ENCODE measurements around the gene TNFAIP3.
"Not testable (repeated sequence)": the region's sequence is repeated elsewhere in the genome, so short reads cannot be mapped to it uniquely, and the experiment has no call there.

Gene TNFAIP3

GRCh38 chr6:137866914-137867684 is at the start of gene TNFAIP3:
TNFAIP3 (plus strand) TSS chr6:137867259; CDS start chr6:137871228, 3,969 bp downstream.
- DNase-seq (ENCODE audit: low spot score) = peak; percentile 97

GRCh38 chr6:137818440-137818839 is 48.6 kb upstream of the TNFAIP3 start:
- DNase-seq (ENCODE audit: low spot score) = no peak

GRCh38 chr6:137819740-137820139 is 47.3 kb upstream of the TNFAIP3 start:
- DNase-seq (ENCODE audit: low spot score) = no peak

- DNase-seq (ENCODE audit: low spot score) = no peak
These were observed 46.6 kb upstream of the TNFAIP3 start for GRCh38 chr6:137820425-137820824.

- DNase-seq (ENCODE audit: low spot score) = no peak
These were observed 46.1 kb upstream of the TNFAIP3 start for GRCh38 chr6:137820952-137821351.

- DNase-seq (ENCODE audit: low spot score) = no peak
These were observed 45.6 kb upstream of the TNFAIP3 start for GRCh38 chr6:137821491-137821890.

- DNase-seq (ENCODE audit: low spot score) = peak; percentile 69
These were observed 43.1 kb upstream of the TNFAIP3 start for GRCh38 chr6:137823826-137824555.

- DNase-seq (ENCODE audit: low spot score) = no peak
These were observed 42.5 kb upstream of the TNFAIP3 start for GRCh38 chr6:137824556-137824879.

GRCh38 chr6:137824896-137825295 is 42.2 kb upstream of the TNFAIP3 start:
- DNase-seq (ENCODE audit: low spot score) = no peak

- DNase-seq (ENCODE audit: low spot score) = peak; percentile 50
These were observed 39.6 kb upstream of the TNFAIP3 start for GRCh38 chr6:137827411-137827940.

- no peak for DNase-seq (ENCODE audit: low spot score)
These were observed 38.9 kb upstream of the TNFAIP3 start for GRCh38 chr6:137827977-137828810.

- no peak for DNase-seq (ENCODE audit: low spot score)
These were observed 37.4 kb upstream of the TNFAIP3 start for GRCh38 chr6:137829641-137830083.

GRCh38 chr6:137830511-137830911 is 36.5 kb upstream of the TNFAIP3 start:
- DNase-seq (ENCODE audit: low spot score) = no peak

- peak; percentile 96 for DNase-seq (ENCODE audit: low spot score)
These were observed 34.9 kb upstream of the TNFAIP3 start for GRCh38 chr6:137832110-137832509.

GRCh38 chr6:137834508-137834907 is 32.6 kb upstream of the TNFAIP3 start:
- DNase-seq (ENCODE audit: low spot score) = no peak

GRCh38 chr6:137836788-137837187 is 30.3 kb upstream of the TNFAIP3 start:
- DNase-seq (ENCODE audit: low spot score) = no peak

GRCh38 chr6:137838090-137838489 is 29.0 kb upstream of the TNFAIP3 start:
- not testable (repeated sequence) for DNase-seq (ENCODE audit: low spot score)

- not testable (repeated sequence) for DNase-seq (ENCODE audit: low spot score)
These were observed 28.5 kb upstream of the TNFAIP3 start for GRCh38 chr6:137838597-137838996.

GRCh38 chr6:137839076-137839475 is 28.0 kb upstream of the TNFAIP3 start:
- DNase-seq (ENCODE audit: low spot score) = no peak

GRCh38 chr6:137840252-137840651 is 26.8 kb upstream of the TNFAIP3 start:
- DNase-seq (ENCODE audit: low spot score) = no peak

- peak; percentile 73 for DNase-seq (ENCODE audit: low spot score)
These were observed 23.8 kb upstream of the TNFAIP3 start for GRCh38 chr6:137843211-137843610.

GRCh38 chr6:137844327-137844726 is 22.7 kb upstream of the TNFAIP3 start:
- not testable (repeated sequence) for DNase-seq (ENCODE audit: low spot score)

Measured in kidney tubule cell (primary cell).